GM12878 (cell line): ENCODE measurements around the gene BRI3BP. TPM values are rescaled to one million over a fixed set of nuclear protein-coding genes. Genes with fewer than 3 reads are reported as not detected.

Experiments used
- ATAC-seq: fragments of 200-7000 bp; cut with Tn5 transposase; 3 replicates; pipeline ENCODE4 v1.9.1; 2020; ENCODE audit warnings: mild to moderate bottlenecking, moderate library complexity
- BruUV-seq: library from RNA; stranded (reverse); fragments of 400-500 nt; replicated peaks from 2 replicates; lab custom pipeline; 2021; lab: Mats Ljungman, UMichigan
- CTCF ChIA-PET: fragments of 300-600 bp; sonication (Branson Sonifier 250); formaldehyde crosslinking; extraction: SDS; loops from one replicate; lab custom pipeline; 2021; ENCODE audit warnings: inconsistent platforms; lab: Yijun Ruan, JAX
- POLR2A ChIA-PET: fragments of 350-600 bp; formaldehyde crosslinking; extraction: SDS; loops from one replicate; lab custom pipeline; 2021; ENCODE audit warnings: inconsistent platforms; lab: Charles Lee
- RAD21 ChIA-PET: fragments of 300-600 bp; sonication (Branson Sonifier 250); formaldehyde crosslinking; loops from one replicate; lab custom pipeline; 2023; ENCODE audit warnings: antibody characterized with exemption; ENCODE audit not compliant: unreplicated experiment; lab: Charles Lee
- SMC1A ChIA-PET: fragments of 300-600 bp; sonication (Branson Sonifier 250); formaldehyde crosslinking; loops from one replicate; lab custom pipeline; 2023; ENCODE audit not compliant: unreplicated experiment, uncharacterized antibody; lab: Charles Lee
- DNase-seq: peaks from one replicate; pipeline ENCODE4 v3.0.0-alpha.2; 2011; ENCODE audit warnings: low read depth, low spot score
- FAIRE-seq: peaks from 3 replicates; lab custom pipeline; 2011; peaks lifted over from hg19 to GRCh38; lab: Jason Lieb, UNC
- H2AFZ ChIP-seq: 2 replicates; pipeline ENCODE4 v1.6.0; 2011; ENCODE audit warnings: low read depth, low read length, control low read depth; ENCODE audit not compliant: control insufficient read depth
- H3K27ac ChIP-seq: 2 replicates; pipeline ENCODE4 v1.5.1; 2011; ENCODE audit warnings: control low read depth; ENCODE audit not compliant: control insufficient read depth, insufficient read depth
- H3K27me3 ChIP-seq, 2 experiments: replicated peaks in 1 of 2; 2 replicates each; pipeline versions ENCODE4 v1.6.0 to v1.6.1; 2011; ENCODE audit warnings: low read length in 1 of 2; ENCODE audit not compliant: control insufficient read depth in 2 of 2, insufficient read depth in 2 of 2
- H3K36me3 ChIP-seq, 2 experiments: 2 replicates each; pipeline ENCODE4 v1.5.1; 2011; ENCODE audit warnings: low read length in 1 of 2; ENCODE audit not compliant: control insufficient read depth in 2 of 2, insufficient read depth in 2 of 2
- H3K4me1 ChIP-seq: 2 replicates; pipeline ENCODE4 v1.6.1; 2011; ENCODE audit warnings: mild to moderate bottlenecking, low read length, moderate library complexity, mixed read lengths; ENCODE audit not compliant: control insufficient read depth, insufficient read depth
- H3K4me2 ChIP-seq: 2 replicates; pipeline ENCODE4 v1.6.0; 2011; ENCODE audit warnings: control low read depth; ENCODE audit not compliant: control insufficient read depth, insufficient read depth
- H3K4me3 ChIP-seq: fragments of 200-600 bp; sonication (generic); 2 replicates; pipeline ENCODE4 v1.5.1; 2016
- H3K79me2 ChIP-seq: 2 replicates; pipeline ENCODE4 v1.6.0; 2011; ENCODE audit warnings: low read length; ENCODE audit not compliant: control insufficient read depth, insufficient read depth
- H3K9ac ChIP-seq: 2 replicates; pipeline ENCODE4 v1.8.0; 2011; ENCODE audit warnings: low read length, control low read depth, mixed read lengths; ENCODE audit not compliant: control insufficient read depth, insufficient read depth
- H3K9me3 ChIP-seq: replicated peaks from 3 replicates; pipeline ENCODE4 v1.5.1; 2011; ENCODE audit warnings: mild to moderate bottlenecking, low read length; ENCODE audit not compliant: control insufficient read depth, insufficient read depth
- H4K20me1 ChIP-seq: 2 replicates; pipeline ENCODE4 v1.6.0; 2011; ENCODE audit not compliant: control insufficient read depth, insufficient read depth
- ATF7 ChIP-seq: fragments of 450-650 bp; IDR thresholded peaks from 2 replicates; pipeline ENCODE4 v1.6.1; 2016; ENCODE audit warnings: low read depth, mild to moderate bottlenecking
- CBFB ChIP-seq: IDR thresholded peaks from 2 replicates; pipeline ENCODE4 v1.6.1; 2016; ENCODE audit warnings: antibody characterized with exemption, low read depth
- CREB1 ChIP-seq: IDR thresholded peaks from 2 replicates; pipeline ENCODE4 v1.6.1; 2012; ENCODE audit warnings: low read depth, mild to moderate bottlenecking, inconsistent platforms
- SIN3A ChIP-seq: IDR thresholded peaks from 2 replicates; pipeline ENCODE4 v1.6.1; 2012; ENCODE audit warnings: low read depth, low read length, improper control_type of control experiment
- SMC3 ChIP-seq: IDR thresholded peaks from 2 replicates; pipeline ENCODE4 v1.6.1; 2011; ENCODE audit warnings: low read length, improper control_type of control experiment, borderline replicate concordance
- SREBF2 ChIP-seq: IDR thresholded peaks from 2 replicates; pipeline ENCODE4 v1.6.1; 2012; ENCODE audit warnings: mild to moderate bottlenecking, low read length
- SRF ChIP-seq, 2 experiments: IDR thresholded peaks; 2 replicates each; pipeline ENCODE4 v1.6.1; 2011; ENCODE audit warnings: low read depth in 2 of 2, low read length in 2 of 2, mild to moderate bottlenecking in 1 of 2, moderate library complexity in 1 of 2
- ZNF217 ChIP-seq: fragments of 450-650 bp; IDR thresholded peaks from 2 replicates; pipeline ENCODE4 v1.6.1; 2017; ENCODE audit warnings: antibody characterized with exemption, mild to moderate bottlenecking
- WGBS: methylation state at CpG from one replicate; pipeline ENCODE4 v1.1.6; 2016; ENCODE audit warnings: low lambda C conversion rate; ENCODE audit not compliant: insufficient replicate concordance, insufficient coverage; ENCODE audit errors: missing lambda C conversion rate; 5-methylcytosine and 5-hydroxymethylcytosine counted together
- in situ Hi-C: fragments of 300-500 bp; cut with MboI; formaldehyde crosslinking; loops from 9 replicates; pipeline ENCODE4 v1.14.3; 2018; ENCODE audit warnings: mixed read lengths
- intact Hi-C: fragments of 100-400 bp; cut with micrococcal nuclease; formaldehyde crosslinking; loops from one replicate; pipeline ENCODE4 v1.14.2; 2022; ENCODE audit not compliant: unreplicated experiment
- polyA plus RNA-seq, 11 experiments: library from polyadenylated mRNA; depleted of rRNA in 4 of 11; unstranded in 6 of 11; stranded (reverse) in 5 of 11; fragments of >200 nt; fragmentation: Nextera tagmentation in 4 of 11; fragmentation: Illumina TruSeq in 1 of 11; extraction: Ambion mirVana in 4 of 11; extraction: Trizol in 1 of 11; gene quantifications; 1 replicate in 1 of 11; 2 replicates in 10 of 11; pipeline versions ENCODE4 v1.2.1 to v1.2.3, GENCODE V29; 2011 to 2016; ENCODE audit warnings: inconsistent platforms in 2 of 11, missing spikeins in 2 of 11, low read depth in 1 of 11
- total RNA-seq, 4 experiments: library from RNA; depleted of rRNA in 3 of 4; stranded (reverse); fragments of >200 nt in 3 of 4; fragmentation: Illumina TruSeq in 1 of 4; extraction: Trizol in 1 of 4; gene quantifications; 2 replicates each; pipeline versions ENCODE4 v1.2.1 to v1.2.3, GENCODE V29; 2013 to 2021
- TF ChIP-seq, protein P1 (sequence below): IDR thresholded peaks from 2 replicates; pipeline ENCODE4 v1.6.1; 2012; ENCODE audit warnings: mild to moderate bottlenecking, low read depth, low read length
- TF ChIP-seq, protein P2 (sequence below): IDR thresholded peaks from 2 replicates; pipeline ENCODE4 v1.6.1; 2011; ENCODE audit warnings: low read depth, mild to moderate bottlenecking, low read length, moderate library complexity, borderline replicate concordance; ENCODE audit errors: extremely low read depth
- TF ChIP-seq, protein P3 (sequence below): fragments of 450-650 bp; IDR thresholded peaks from 2 replicates; pipeline ENCODE4 v1.6.1; 2016; ENCODE audit warnings: mild to moderate bottlenecking

BRI3BP gene
- total and polyA plus RNA-seq, 10 of the 15 experiments (the other 5 are each of a cell fraction or from before 2014, with no cell fraction given): 11.5 to 37.0 (median 28.5) TPM

DNA sequence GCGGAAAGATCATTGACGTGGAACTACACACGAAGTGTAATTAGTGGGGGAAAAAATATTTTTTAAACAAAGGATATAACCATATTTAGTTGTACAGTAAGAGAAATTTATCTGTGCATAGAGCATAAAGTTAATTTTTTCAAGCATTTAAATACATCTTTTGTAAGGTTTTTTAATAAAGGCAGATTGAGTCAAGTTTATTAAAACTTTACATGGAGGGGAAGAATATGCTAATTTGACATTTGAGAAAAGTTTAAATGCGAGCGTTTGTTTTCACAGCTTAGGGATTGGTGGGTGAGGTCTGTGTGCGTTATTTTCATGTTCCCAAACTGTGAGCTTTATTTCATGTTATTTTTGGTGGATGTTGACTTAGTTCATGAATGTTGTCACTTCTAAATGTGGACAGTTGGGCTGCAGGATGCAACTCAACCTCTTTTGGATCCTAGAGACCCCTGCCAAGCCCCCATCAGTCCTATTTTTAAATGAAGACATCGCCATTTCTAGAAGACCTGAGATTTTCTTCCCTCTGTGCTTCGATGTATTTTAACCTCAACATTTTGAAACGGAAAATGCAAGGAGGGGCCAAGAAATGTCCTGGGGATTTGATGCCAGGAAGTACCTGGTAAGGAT, 32.3 kb downstream of the BRI3BP start:
- in situ Hi-C loops: no loop called here
- no peak overlapping the region for H3K27ac ChIP-seq
- H2AFZ ChIP-seq: no peak overlapping the region
- H3K9ac ChIP-seq: no peak overlapping the region
- SMC1A ChIA-PET: no interaction called here
- H3K4me2 ChIP-seq: no peak overlapping the region
- H3K79me2 ChIP-seq: no peaks in the 10 kb centered on the region
- CTCF ChIA-PET: no interaction called here
- peaks cover 10 to 25% of the 10 kb centered on the region in 2 experiments for H3K36me3 ChIP-seq
- TF ChIP-seq CREB1 (no peak), SRF (IDR thresholded peaks at IDR 0.05; ENCODE audit: low read depth in 2 of 2, low read length in 2 of 2) (no peak), ATF7 (no peak)
- BruUV-seq: TSS peak; percentile 37
- FAIRE-seq: no peak
- DNase-seq: no peak
- no peak for ATAC-seq
- no peak overlapping the region for H3K4me3 ChIP-seq
- WGBS: 99% methylated on average over 9 of the region's 9 CpGs
- H4K20me1 ChIP-seq: no peaks in the 10 kb centered on the region
- RAD21 ChIA-PET: no interaction called here
- intact Hi-C loops: no loop called here
- no peaks in the 10 kb centered on the region for H3K27me3 ChIP-seq
- POLR2A ChIA-PET: no interaction called here
- H3K9me3 ChIP-seq: no peaks in the 10 kb centered on the region
- no peaks in the 10 kb centered on the region for H3K4me1 ChIP-seq

GRCh38 chr12:125028106-125028505, 34.7 kb downstream of the BRI3BP start:
- H3K4me1 ChIP-seq: no peaks in the 10 kb centered on the region
- POLR2A ChIA-PET: no interaction called here
- TF ChIP-seq ZNF217 (no peak), SIN3A (no peak), CBFB (no peak), SREBF2 (no peak), SMC3 (no peak)
- TF ChIP-seq, protein P1, sequence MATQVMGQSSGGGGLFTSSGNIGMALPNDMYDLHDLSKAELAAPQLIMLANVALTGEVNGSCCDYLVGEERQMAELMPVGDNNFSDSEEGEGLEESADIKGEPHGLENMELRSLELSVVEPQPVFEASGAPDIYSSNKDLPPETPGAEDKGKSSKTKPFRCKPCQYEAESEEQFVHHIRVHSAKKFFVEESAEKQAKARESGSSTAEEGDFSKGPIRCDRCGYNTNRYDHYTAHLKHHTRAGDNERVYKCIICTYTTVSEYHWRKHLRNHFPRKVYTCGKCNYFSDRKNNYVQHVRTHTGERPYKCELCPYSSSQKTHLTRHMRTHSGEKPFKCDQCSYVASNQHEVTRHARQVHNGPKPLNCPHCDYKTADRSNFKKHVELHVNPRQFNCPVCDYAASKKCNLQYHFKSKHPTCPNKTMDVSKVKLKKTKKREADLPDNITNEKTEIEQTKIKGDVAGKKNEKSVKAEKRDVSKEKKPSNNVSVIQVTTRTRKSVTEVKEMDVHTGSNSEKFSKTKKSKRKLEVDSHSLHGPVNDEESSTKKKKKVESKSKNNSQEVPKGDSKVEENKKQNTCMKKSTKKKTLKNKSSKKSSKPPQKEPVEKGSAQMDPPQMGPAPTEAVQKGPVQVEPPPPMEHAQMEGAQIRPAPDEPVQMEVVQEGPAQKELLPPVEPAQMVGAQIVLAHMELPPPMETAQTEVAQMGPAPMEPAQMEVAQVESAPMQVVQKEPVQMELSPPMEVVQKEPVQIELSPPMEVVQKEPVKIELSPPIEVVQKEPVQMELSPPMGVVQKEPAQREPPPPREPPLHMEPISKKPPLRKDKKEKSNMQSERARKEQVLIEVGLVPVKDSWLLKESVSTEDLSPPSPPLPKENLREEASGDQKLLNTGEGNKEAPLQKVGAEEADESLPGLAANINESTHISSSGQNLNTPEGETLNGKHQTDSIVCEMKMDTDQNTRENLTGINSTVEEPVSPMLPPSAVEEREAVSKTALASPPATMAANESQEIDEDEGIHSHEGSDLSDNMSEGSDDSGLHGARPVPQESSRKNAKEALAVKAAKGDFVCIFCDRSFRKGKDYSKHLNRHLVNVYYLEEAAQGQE: no peak
- TF ChIP-seq, protein P2, sequence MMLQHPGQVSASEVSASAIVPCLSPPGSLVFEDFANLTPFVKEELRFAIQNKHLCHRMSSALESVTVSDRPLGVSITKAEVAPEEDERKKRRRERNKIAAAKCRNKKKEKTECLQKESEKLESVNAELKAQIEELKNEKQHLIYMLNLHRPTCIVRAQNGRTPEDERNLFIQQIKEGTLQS: no peak
- TF ChIP-seq, protein P3, sequence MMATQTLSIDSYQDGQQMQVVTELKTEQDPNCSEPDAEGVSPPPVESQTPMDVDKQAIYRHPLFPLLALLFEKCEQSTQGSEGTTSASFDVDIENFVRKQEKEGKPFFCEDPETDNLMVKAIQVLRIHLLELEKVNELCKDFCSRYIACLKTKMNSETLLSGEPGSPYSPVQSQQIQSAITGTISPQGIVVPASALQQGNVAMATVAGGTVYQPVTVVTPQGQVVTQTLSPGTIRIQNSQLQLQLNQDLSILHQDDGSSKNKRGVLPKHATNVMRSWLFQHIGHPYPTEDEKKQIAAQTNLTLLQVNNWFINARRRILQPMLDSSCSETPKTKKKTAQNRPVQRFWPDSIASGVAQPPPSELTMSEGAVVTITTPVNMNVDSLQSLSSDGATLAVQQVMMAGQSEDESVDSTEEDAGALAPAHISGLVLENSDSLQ: no peak

More at GRCh38 chr12:125028106-125028505, 34.7 kb downstream of the BRI3BP start:
- ChIA-PET SMC1A (no interaction called here), RAD21 (no interaction called here), CTCF (no interaction called here)
- ATAC-seq (no peak), DNase-seq (no peak), FAIRE-seq (no peak)
- Histone ChIP-seq H3K9me3 (no peaks in the 10 kb centered on the region), H3K27ac (no peak overlapping the region), H3K9ac (no peak overlapping the region), H3K4me2 (no peak overlapping the region), H4K20me1 (no peaks in the 10 kb centered on the region), H3K36me3 (peaks cover 9 to 11% of the 10 kb centered on the region in 2 experiments), H2AFZ (no peak overlapping the region), H3K79me2 (no peaks in the 10 kb centered on the region), H3K4me3 (no peak overlapping the region), H3K27me3 (no peaks in the 10 kb centered on the region)
- in situ Hi-C loops: no loop called here
- BruUV-seq: no TSS peak
- intact Hi-C loops: no loop called here
- 99% methylated on average over 8 of the region's 8 CpGs for WGBS
